Fibroblast of the conjunctiva (primary cell): ENCODE measurements around the gene BRINP2.

Experiments used
- DNase-seq: peaks from one replicate; pipeline ENCODE4 v3.0.0-alpha.2; 2010; ENCODE audit warnings: low read depth

Gene BRINP2

GRCh38 chr1:177170756-177171535, at the start of gene BRINP2:
Gene BRINP2 (plus strand): TSS chr1:177170958. CDS start chr1:177229877, 58,919 bp downstream.
- no peak for DNase-seq

- no peak for DNase-seq
These were observed 48.1 kb upstream of the BRINP2 start for GRCh38 chr1:177122461-177123251.

GRCh38 chr1:177124577-177125278, 46.0 kb upstream of the BRINP2 start:
- DNase-seq = no peak

- no peak for DNase-seq
These were observed 44.5 kb upstream of the BRINP2 start for GRCh38 chr1:177126267-177126666.

- no peak for DNase-seq
These were observed 42.0 kb upstream of the BRINP2 start for GRCh38 chr1:177128665-177129281.

- no peak for DNase-seq
These were observed 40.3 kb upstream of the BRINP2 start for GRCh38 chr1:177130451-177130945.

- DNase-seq = no peak
These were observed 39.0 kb upstream of the BRINP2 start for GRCh38 chr1:177131723-177132122.

GRCh38 chr1:177132141-177132540, 38.6 kb upstream of the BRINP2 start:
- DNase-seq = no peak

GRCh38 chr1:177133977-177134538, 36.7 kb upstream of the BRINP2 start:
- no peak for DNase-seq

- no peak for DNase-seq
These were observed 35.5 kb upstream of the BRINP2 start for GRCh38 chr1:177135250-177135649.

GRCh38 chr1:177137814-177138213, 32.9 kb upstream of the BRINP2 start:
- DNase-seq = no peak

- no peak for DNase-seq
These were observed 32.4 kb upstream of the BRINP2 start for GRCh38 chr1:177138347-177138746.

- no peak for DNase-seq
These were observed 28.7 kb upstream of the BRINP2 start for GRCh38 chr1:177142010-177142409.

GRCh38 chr1:177142791-177143271, 27.9 kb upstream of the BRINP2 start:
- no peak for DNase-seq

- DNase-seq = no peak
These were observed 25.4 kb upstream of the BRINP2 start for GRCh38 chr1:177145106-177146070.

GRCh38 chr1:177146499-177146898, 24.3 kb upstream of the BRINP2 start:
- DNase-seq = no peak

GRCh38 chr1:177162243-177162642, 8.5 kb upstream of the BRINP2 start:
- no peak for DNase-seq

GRCh38 chr1:177163844-177164379, 6.8 kb upstream of the BRINP2 start:
- no peak for DNase-seq

GRCh38 chr1:177164380-177165068, 6.2 kb upstream of the BRINP2 start, which contains the start of gene ASTN1:
Gene ASTN1 (minus strand): TSS chr1:177164712. CDS start chr1:177164676, 36 bp downstream.
- no peak for DNase-seq
